ENCODE results near the gene EIF3K.
A peak's percentile ranks its signal among the peaks of the same experiment; 100 is the strongest.

EIF3K gene

DNA sequence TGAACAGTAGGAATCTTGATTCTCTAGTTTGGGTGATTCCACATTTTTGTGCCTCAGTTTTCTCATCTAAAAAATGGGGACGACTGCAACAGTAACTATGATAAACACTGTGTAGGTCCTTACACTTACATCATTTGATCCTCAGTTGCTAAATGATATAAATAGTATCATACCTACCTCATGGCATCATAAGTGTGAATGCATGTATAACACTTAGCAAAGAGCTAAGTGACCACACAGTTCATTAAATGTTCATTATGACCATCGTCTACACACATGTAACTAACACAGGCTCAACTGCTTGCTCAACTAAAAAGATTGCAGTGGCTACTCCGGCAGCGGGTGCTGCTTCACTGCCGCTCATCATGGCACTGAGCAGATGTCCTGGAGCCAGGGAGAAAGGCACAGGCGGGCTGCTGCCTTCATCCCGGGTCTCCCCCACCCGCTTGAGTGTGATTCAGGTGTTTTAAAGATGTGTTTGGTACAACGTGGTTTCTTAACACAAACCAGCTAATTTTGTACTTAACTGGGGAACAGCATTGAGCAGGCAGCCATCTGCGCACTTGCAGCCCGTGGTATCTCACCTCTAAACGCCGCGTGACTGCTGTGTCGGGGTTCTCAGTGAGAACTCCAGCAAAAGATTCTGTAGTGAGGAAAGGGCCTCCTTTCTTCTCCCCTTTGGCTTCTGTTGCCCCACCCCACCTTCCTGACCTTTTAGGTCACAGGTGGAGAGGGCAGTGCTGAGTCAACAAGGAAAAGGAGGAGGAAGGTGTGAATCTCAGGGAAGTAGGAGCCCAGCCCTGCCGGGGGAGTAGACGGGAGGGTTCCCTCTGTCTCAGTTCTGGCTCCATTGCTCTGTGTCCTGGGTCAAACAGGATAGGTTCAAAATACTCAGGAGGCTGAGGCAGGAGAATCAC, 16.8 kb downstream of the EIF3K start:
- ChIA-PET CTCF (interaction anchor here (0.6 to 8.2 kb wide), 55 partner anchors 10 to 733 kb away, joined by 3 to 138 read pairs (median 5); partner anchors contain the start of genes ACTN4, EIF3K, FAM98C and MAP4K1), POLR2A (interaction anchor here (1.1 to 2.0 kb wide), 6 partner anchors 12 to 248 kb away, joined by 4 to 21 read pairs (median 14); partner anchors contain the start of genes ACTN4, EIF3K, FAM98C and GGN)
- Histone ChIP-seq H3K4me3 (ENCODE audit: low read depth, low read length) (no peak overlapping the region), H3K9me3 (ENCODE audit: control insufficient read depth, insufficient read depth, low read depth, low read length) (no peaks in the 10 kb centered on the region), H3K4me1 (ENCODE audit: control insufficient read depth, insufficient read depth, low read length) (no peaks in the 10 kb centered on the region; the same call in 1 of the 2 replicates), H3K27ac (ENCODE audit: extremely low read depth, low read depth, low read length) (no peak overlapping the region), H3K36me3 (ENCODE audit: control insufficient read depth in 2 of 2, insufficient read depth in 1 of 2, low read length in 2 of 2) (peaks cover 30 to 78% of the 10 kb centered on the region in 2 experiments)
- TF ChIP-seq, protein P1, sequence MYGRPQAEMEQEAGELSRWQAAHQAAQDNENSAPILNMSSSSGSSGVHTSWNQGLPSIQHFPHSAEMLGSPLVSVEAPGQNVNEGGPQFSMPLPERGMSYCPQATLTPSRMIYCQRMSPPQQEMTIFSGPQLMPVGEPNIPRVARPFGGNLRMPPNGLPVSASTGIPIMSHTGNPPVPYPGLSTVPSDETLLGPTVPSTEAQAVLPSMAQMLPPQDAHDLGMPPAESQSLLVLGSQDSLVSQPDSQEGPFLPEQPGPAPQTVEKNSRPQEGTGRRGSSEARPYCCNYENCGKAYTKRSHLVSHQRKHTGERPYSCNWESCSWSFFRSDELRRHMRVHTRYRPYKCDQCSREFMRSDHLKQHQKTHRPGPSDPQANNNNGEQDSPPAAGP (tag by site-specific recombination; IDR thresholded peaks at IDR 0.05), result 0 out of 2 replicates have a peak, but pooled peaks have one; percentile 30
- TF ChIP-seq ZFP69B (tag by site-specific recombination; IDR thresholded peaks at IDR 0.05) (no peak), ZNF202 (tag by site-specific recombination; IDR thresholded peaks at IDR 0.05; ENCODE audit: borderline replicate concordance) (no peak)

DNA sequence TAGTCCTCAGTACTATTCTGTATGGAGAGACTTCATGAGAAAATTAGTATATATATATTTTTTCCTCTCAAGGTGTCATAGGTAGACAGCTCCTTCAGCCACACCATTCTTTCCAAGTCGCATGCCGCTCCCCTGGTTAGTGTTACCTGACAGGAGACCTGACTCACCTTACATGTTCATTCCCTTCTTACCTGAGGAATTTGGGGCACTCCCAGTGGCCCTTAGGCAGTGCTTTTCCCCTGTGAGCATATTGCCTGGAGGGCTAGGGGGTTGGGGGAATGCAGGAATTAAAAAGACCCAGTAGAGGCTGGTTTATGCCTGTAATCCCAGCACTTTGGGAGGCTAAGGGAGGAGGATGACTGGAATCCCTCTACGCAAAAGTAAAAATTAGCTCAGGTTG, 19.5 kb downstream of the EIF3K start:
- peaks cover 2% of the 10 kb centered on the region; the same call in 1 of the 2 replicates for H3K4me1 ChIP-seq (ENCODE audit: control insufficient read depth, insufficient read depth, low read length)
- H3K27ac ChIP-seq (ENCODE audit: extremely low read depth, low read depth, low read length), result 0 out of 2 replicates have a peak overlapping the region, but pooled peaks have one; percentile 9
- POLR2A ChIA-PET, result interaction anchor here (0.6 to 2.8 kb wide), 4 partner anchors 10 to 89 kb away, joined by 3 to 15 read pairs (median 8); partner anchors contain the start of genes ACTN4 and EIF3K
- H3K4me3 ChIP-seq (ENCODE audit: low read depth, low read length), result no peak overlapping the region
- no peaks in the 10 kb centered on the region for H3K9me3 ChIP-seq (ENCODE audit: control insufficient read depth, insufficient read depth, low read depth, low read length)
- peaks cover 21 to 57% of the 10 kb centered on the region in 2 experiments for H3K36me3 ChIP-seq (ENCODE audit: control insufficient read depth in 2 of 2, insufficient read depth in 1 of 2, low read length in 2 of 2)
- TF ChIP-seq, protein P2, sequence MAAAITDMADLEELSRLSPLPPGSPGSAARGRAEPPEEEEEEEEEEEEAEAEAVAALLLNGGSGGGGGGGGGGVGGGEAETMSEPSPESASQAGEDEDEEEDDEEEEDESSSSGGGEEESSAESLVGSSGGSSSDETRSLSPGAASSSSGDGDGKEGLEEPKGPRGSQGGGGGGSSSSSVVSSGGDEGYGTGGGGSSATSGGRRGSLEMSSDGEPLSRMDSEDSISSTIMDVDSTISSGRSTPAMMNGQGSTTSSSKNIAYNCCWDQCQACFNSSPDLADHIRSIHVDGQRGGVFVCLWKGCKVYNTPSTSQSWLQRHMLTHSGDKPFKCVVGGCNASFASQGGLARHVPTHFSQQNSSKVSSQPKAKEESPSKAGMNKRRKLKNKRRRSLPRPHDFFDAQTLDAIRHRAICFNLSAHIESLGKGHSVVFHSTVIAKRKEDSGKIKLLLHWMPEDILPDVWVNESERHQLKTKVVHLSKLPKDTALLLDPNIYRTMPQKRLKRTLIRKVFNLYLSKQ (tag by site-specific recombination; IDR thresholded peaks at IDR 0.05; ENCODE audit: borderline replicate concordance), result no peak
- CTCF ChIA-PET, result interaction anchor here (0.6 to 8.2 kb wide), 13 partner anchors 9 to 292 kb away, joined by 3 to 95 read pairs (median 4); partner anchors contain the start of genes ACTN4, FAM98C, MRPS12 and SARS2

DNA sequence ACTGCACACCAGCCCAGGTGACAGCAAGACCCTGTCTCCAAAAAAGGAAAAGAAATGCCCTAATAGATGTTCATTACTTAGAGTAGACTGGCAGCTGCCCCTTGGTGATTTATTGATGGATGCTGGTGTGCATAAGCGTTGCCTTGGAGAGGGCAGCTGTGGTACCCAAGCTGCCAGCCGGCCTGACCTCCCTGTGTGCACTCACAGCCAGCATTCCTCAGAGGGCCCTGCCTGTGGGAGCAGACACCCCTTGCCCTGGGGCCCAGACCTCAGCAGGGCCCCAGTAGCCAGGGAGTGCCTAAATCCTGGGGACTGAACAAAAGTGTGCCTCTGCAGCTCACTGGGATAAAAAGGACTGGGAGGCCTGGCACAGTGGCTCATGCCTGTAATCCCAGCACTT, 20.7 kb downstream of the EIF3K start:
- peak; percentile 53; the same call in 1 of the 2 replicates for TF ChIP-seq ZIC2 (tag by site-specific recombination; IDR thresholded peaks at IDR 0.05)
- TF ChIP-seq, protein P3, sequence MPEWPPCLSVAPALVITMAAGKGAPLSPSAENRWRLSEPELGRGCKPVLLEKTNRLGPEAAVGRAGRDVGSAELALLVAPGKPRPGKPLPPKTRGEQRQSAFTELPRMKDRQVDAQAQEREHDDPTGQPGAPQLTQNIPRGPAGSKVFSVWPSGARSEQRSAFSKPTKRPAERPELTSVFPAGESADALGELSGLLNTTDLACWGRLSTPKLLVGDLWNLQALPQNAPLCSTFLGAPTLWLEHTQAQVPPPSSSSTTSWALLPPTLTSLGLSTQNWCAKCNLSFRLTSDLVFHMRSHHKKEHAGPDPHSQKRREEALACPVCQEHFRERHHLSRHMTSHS (tag by site-specific recombination; IDR thresholded peaks at IDR 0.05), result no peak
- Histone ChIP-seq H3K27ac (ENCODE audit: extremely low read depth, low read depth, low read length) (peak overlapping the region; percentile 17; the same call in 1 of the 2 replicates), H3K4me3 (ENCODE audit: low read depth, low read length) (no peak overlapping the region), H3K9me3 (ENCODE audit: control insufficient read depth, insufficient read depth, low read depth, low read length) (no peaks in the 10 kb centered on the region), H3K36me3 (ENCODE audit: control insufficient read depth in 2 of 2, insufficient read depth in 1 of 2, low read length in 2 of 2) (peaks cover 21 to 47% of the 10 kb centered on the region in 2 experiments), H3K4me1 (ENCODE audit: control insufficient read depth, insufficient read depth, low read length) (peaks cover 2% of the 10 kb centered on the region; the same call in 1 of the 2 replicates)
- ChIA-PET CTCF (interaction anchor here (0.5 to 8.2 kb wide), 5 partner anchors 10 to 96 kb away, joined by 3 to 95 read pairs (median 3); no protein-coding TSS in a partner anchor), POLR2A (interaction anchor here (0.7 to 2.8 kb wide), 3 partner anchors 9 to 96 kb away, joined by 3 to 15 read pairs (median 11); partner anchors contain the start of genes ACTN4 and EIF3K)

DNA sequence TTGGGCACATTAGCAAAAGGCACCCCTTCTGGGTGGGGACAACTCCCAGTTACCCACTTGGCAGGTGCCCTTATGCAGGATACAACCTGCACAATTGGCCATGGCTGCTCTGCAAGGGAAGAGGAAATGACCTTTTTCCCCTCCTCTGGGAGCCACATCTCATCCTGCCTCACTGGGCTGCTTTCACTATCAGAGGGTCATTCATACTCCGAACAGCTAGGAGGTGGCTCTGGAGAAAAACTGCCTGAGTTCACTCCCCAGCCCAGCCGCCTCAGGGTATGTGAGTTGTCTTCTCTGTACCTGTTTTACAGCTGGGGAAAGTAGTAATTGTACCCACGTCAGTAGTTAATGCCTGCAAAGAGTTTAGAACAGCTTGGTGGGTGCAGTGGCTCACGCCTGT, 21.4 kb downstream of the EIF3K start:
- Histone ChIP-seq H3K4me1 (ENCODE audit: control insufficient read depth, insufficient read depth, low read length) (0 out of 2 replicates have a peak, but pooled peaks cover 2% of the 10 kb centered on the region), H3K4me3 (ENCODE audit: low read depth, low read length) (no peak overlapping the region), H3K27ac (ENCODE audit: extremely low read depth, low read depth, low read length) (no peak overlapping the region), H3K36me3 (ENCODE audit: control insufficient read depth in 2 of 2, insufficient read depth in 1 of 2, low read length in 2 of 2) (peaks cover 14 to 40% of the 10 kb centered on the region in 2 experiments), H3K9me3 (ENCODE audit: control insufficient read depth, insufficient read depth, low read depth, low read length) (no peaks in the 10 kb centered on the region)
- CTCF ChIA-PET, result interaction anchor here (0.7 to 8.2 kb wide), 4 partner anchors 22 to 290 kb away, joined by 3 to 95 read pairs (median 6); partner anchors contain the start of genes FAM98C, MRPS12 and SARS2
- POLR2A ChIA-PET, result interaction anchor here (2.8 kb wide), 1 partner anchor 21 kb away, joined by 11 read pairs; the partner anchor contains the start of gene EIF3K
- TF ChIP-seq, protein P4, sequence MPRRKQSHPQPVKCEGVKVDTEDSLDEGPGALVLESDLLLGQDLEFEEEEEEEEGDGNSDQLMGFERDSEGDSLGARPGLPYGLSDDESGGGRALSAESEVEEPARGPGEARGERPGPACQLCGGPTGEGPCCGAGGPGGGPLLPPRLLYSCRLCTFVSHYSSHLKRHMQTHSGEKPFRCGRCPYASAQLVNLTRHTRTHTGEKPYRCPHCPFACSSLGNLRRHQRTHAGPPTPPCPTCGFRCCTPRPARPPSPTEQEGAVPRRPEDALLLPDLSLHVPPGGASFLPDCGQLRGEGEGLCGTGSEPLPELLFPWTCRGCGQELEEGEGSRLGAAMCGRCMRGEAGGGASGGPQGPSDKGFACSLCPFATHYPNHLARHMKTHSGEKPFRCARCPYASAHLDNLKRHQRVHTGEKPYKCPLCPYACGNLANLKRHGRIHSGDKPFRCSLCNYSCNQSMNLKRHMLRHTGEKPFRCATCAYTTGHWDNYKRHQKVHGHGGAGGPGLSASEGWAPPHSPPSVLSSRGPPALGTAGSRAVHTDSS (tag by site-specific recombination; IDR thresholded peaks at IDR 0.05), result no peak
- no peak for TF ChIP-seq GFI1B (tag by site-specific recombination; IDR thresholded peaks at IDR 0.05)
- no peak for TF ChIP-seq ZNF843 (tag by site-specific recombination; IDR thresholded peaks at IDR 0.05)
- TF ChIP-seq ZNF624 (tag by site-specific recombination; IDR thresholded peaks at IDR 0.05), result no peak
- no peak for TF ChIP-seq ZFP41 (tag by site-specific recombination; IDR thresholded peaks at IDR 0.05; ENCODE audit: borderline replicate concordance)
- no peak for TF ChIP-seq ZNF701 (tag by site-specific recombination; IDR thresholded peaks at IDR 0.05)

Measured in HEK293 (cell line).